Fibroblast of pulmonary artery (primary cell): ENCODE data around the gene ABHD17A.
A peak's percentile ranks its signal among the peaks of the same experiment; 100 is the strongest.

Experiments used
- DNase-seq: peaks from one replicate; pipeline ENCODE4 v3.0.0-alpha.2; 2010; ENCODE audit warnings: low read depth
- H3K4me3 ChIP-seq: replicated peaks from 2 replicates; pipeline ENCODE4 v1.5.1; 2011; ENCODE audit warnings: low read depth, mild to moderate bottlenecking, control low read depth, low read length, moderate library complexity
- TF ChIP-seq, protein P1 (sequence below): IDR thresholded peaks from 2 replicates; pipeline ENCODE4 v1.5.1; 2011; ENCODE audit warnings: mild to moderate bottlenecking, control low read depth, low read length, inconsistent platforms; ENCODE audit errors: missing control alignments

ABHD17A gene

DNA sequence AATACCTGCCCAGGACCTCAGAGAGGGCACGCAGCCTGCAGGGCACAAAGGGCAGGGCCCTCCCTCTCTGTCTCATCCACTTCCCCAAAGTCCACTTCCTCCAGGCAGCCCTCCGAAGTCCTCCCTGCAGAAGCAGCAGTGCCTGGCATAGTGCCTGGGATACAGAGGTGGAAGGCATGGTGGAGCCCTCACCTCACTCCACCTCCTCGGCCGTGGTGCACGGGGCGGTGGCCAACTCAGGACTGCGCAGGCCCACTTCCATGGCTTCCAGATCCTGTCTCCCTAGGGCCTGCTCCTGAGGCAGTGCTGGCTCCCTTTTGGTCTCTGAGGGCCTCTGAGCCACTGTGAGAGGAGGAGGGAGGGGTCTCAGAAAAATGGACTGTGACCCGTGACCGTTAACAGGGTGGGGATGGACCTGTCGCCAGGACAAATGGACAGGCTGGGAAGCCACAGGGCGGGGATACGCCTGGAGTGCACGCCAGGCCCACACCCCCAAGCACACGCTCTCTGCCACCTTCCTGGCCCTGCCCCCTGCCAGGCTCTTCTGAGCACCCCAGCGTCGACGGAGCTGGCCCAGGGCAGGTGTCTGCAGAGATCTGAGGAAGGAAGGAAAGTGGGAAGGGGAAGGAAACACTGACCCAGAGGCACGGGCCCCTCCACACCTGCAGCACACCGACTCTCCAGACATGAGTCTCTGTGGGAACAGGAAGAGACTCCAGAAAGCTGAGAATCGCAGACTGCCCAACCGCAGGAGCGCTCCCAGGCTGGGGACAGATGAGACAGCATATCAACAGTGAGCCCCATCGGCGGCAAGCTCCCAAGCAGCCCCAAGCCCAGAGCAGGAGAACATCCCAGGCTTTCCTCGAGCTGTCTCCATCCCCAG, 45.4 kb downstream of the ABHD17A start:
- TF ChIP-seq, protein P1, sequence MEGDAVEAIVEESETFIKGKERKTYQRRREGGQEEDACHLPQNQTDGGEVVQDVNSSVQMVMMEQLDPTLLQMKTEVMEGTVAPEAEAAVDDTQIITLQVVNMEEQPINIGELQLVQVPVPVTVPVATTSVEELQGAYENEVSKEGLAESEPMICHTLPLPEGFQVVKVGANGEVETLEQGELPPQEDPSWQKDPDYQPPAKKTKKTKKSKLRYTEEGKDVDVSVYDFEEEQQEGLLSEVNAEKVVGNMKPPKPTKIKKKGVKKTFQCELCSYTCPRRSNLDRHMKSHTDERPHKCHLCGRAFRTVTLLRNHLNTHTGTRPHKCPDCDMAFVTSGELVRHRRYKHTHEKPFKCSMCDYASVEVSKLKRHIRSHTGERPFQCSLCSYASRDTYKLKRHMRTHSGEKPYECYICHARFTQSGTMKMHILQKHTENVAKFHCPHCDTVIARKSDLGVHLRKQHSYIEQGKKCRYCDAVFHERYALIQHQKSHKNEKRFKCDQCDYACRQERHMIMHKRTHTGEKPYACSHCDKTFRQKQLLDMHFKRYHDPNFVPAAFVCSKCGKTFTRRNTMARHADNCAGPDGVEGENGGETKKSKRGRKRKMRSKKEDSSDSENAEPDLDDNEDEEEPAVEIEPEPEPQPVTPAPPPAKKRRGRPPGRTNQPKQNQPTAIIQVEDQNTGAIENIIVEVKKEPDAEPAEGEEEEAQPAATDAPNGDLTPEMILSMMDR: no peak
- H3K4me3 ChIP-seq: no peak overlapping the region
- DNase-seq: no peak

- TF ChIP-seq, protein P1: peak; percentile 91
- H3K4me3 ChIP-seq: no peak overlapping the region
- peak; percentile 32 for DNase-seq
Observed at GRCh38 chr19:1837625-1838105, 47.6 kb downstream of the ABHD17A start.

- H3K4me3 ChIP-seq: no peak overlapping the region
- TF ChIP-seq, protein P1: no peak
- no peak for DNase-seq
Observed at GRCh38 chr19:1837222-1837565, 48.1 kb downstream of the ABHD17A start.

GRCh38 chr19:1836458-1837221, 48.7 kb downstream of the ABHD17A start:
- TF ChIP-seq, protein P1: no peak
- H3K4me3 ChIP-seq: no peak overlapping the region
- DNase-seq: no peak

GRCh38 chr19:1833540-1833939, 51.8 kb downstream of the ABHD17A start:
- no peak for DNase-seq
- TF ChIP-seq, protein P1: no peak
- H3K4me3 ChIP-seq: no peak overlapping the region

DNA sequence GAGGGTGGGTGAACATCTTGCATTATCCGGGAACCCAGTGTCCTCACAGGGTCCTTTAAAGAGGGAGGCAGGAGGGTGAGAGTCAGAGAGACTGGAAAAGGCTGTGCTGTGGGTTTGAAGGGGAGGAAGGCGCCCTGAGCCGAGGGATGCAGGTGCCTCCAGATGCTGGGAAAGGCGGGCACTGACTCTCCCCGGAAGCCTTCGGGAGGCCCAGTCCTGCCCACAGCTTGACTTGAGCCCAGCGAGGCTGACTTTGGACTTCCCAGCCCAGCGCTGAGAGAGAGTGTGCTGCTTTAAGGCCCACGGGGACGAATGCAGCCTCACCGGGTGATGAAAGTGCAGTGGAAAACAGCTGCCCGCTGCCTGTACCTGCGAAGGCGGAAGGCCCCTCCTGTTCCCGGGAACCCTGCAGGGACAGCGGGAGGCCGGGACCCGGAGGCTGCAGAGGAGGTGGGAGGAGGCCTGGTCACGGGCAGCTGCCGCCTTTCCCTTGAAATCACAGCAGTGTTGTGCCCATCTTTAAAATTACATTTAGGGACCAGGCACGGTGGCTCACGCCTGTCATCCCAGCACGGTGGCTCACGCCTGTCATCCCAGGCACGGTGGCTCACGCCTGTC, 53.1 kb downstream of the ABHD17A start:
- no peak for DNase-seq
- TF ChIP-seq, protein P1: no peak
- no peak overlapping the region for H3K4me3 ChIP-seq
